Epithelial cell of prostate (primary cell): ENCODE measurements around the gene PGA5.
"Not testable (repeated sequence)": the region's sequence is repeated elsewhere in the genome, so short reads cannot be mapped to it uniquely, and the experiment has no call there.

Source experiments
- DNase-seq: peaks from one replicate; pipeline ENCODE4 v3.0.0-alpha.2; 2011; ENCODE audit warnings: low read depth, low spot score
- H3K27ac ChIP-seq: fragments of 450-650 bp; 2 replicates; pipeline ENCODE4 v1.5.1; 2017; ENCODE audit warnings: mild to moderate bottlenecking

PGA5 gene

DNA sequence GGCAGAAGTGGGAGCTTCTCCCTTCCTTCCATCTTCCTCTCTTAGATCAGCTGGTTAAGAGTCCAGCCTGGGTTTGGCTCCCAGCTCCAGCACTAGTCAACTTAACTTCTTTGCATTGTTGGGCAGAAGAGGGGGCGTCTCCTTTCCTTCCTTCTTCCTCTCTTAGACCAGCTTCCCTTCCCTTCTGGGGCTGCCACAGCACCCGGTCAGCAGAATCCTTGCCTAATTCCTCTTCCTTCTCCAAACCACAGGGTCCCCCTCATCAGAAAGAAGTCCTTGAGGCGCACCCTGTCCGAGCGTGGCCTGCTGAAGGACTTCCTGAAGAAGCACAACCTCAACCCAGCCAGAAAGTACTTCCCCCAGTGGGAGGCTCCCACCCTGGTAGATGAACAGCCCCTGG lies 18.3 kb upstream of the PGA5 start:
- H3K27ac ChIP-seq, DNase-seq: not testable (repeated sequence)

DNA sequence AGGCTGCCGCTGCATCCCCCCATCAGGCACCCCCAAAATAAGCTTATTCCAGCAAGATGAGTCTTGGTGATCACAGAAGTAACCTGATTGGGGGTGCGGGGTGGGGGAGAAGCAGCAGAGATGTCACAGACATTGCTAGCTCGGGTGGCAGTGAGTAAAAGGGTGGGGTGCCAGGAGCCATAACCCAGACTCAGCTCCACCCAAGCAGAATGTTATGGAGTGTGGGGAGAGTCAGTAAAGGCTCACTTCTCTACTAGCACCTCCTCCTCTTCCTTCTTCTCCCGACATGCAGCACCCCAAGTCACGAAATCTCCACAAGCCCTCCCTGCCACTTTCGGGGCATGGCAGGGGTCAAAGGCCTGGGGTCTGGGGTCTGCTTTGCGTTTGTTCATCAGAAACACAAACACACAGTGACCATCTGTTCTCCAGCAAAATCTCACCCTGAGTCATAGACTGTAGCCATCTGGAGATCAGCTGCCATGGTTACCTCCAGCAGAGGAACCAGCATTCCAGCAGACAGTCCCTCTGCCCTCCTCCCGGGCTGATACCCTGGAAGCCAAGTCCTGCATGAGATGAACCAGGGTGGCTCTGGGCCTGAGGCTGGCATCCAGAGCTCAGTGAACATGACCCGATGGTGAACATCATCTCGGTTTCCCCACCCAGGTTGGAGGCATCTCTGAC lies 14.4 kb upstream of the PGA5 start:
- not testable (repeated sequence) for H3K27ac ChIP-seq, DNase-seq

DNA sequence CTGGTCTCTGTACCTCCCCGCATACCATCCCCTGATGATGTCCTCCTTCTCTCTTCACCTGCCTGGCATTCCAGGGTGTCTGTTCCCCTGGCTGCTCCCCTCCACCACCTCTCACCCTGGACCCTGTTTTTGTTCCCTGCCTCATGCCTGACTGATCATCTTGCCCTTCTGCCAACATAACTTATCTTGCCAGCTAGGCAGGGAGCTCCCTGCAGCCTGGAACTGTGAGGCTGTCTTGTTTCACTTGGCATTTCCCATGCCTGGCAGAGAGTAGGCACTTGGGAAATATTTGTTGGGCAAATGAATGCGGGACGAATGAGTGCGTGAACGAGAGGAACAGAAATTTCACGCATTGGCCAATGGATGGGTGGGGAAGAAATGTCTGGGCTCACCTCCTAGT lies 11.5 kb upstream of the PGA5 start:
- DNase-seq, H3K27ac ChIP-seq: not testable (repeated sequence)

DNA sequence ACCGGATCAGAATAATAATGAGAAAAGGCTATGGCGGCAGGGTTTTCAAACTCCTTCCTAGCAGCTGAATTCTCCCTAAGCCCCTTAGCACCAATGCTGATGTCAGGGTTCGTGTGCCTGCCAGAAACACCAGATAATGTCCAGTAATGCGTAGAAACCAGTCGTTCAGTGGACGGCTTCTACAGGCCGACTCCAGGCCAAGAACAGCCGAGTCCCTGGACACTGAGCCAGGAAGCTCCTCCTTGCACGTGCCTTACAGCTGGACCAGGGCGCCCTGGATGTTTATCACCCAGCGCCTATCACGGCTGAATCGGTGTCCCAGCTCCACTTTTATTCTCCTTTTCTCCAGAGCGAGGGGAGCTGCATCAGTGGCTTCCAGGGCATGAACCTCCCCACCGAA lies 9.9 kb upstream of the PGA5 start:
- not testable (repeated sequence) for DNase-seq, H3K27ac ChIP-seq

DNA sequence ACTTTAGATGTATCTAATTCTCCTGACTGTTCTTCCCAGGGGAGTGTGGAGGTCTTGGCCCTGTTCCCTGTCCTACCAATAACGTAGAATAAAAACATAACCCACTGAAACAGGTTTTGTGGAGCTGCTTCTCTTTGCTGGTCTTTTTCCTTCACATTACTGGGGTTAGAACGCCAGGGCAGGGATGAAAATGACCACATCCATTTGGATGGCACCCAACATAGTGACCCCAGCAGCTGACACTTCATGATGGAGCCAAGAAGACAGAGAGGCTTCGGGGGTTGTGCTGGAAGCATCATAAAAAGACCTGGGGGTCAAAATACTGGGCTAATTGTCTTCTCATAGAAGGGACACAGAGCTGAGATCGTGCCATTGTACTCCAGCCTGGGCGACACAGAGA lies 9.4 kb upstream of the PGA5 start:
- DNase-seq, result not testable (repeated sequence)

DNA sequence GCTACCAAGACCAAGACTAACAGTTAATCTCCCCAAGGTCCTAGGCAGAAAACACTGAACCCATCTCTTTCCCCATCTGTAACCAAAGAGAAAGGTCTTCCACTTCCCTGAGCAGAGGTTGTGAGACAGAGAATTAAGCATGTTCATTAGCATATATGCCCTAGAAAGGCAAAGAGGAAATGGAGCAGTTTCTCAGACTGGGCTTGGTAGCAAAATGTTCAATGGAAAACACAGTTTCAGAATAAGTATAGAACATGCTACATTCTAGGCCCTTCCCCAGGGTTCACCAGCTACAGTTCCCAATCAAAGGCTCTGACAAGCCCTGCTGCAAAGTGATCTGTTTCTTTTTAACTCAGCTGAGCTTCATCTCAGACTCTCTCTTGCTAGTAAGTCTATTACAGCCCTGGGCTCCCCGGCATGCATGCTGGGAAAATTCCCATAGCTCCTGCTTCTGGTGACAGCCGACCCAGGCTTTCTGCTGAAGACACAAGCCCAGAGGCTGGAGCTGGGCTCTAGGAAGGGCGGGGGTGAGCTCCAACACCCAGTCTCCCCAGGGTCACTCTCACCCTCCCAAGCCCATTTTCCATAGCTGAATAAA lies 8.3 kb upstream of the PGA5 start:
- H3K27ac ChIP-seq, DNase-seq: not testable (repeated sequence)

More for the DNA sequence above, 9.4 kb upstream of the PGA5 start:
- not testable (repeated sequence) for H3K27ac ChIP-seq

DNA sequence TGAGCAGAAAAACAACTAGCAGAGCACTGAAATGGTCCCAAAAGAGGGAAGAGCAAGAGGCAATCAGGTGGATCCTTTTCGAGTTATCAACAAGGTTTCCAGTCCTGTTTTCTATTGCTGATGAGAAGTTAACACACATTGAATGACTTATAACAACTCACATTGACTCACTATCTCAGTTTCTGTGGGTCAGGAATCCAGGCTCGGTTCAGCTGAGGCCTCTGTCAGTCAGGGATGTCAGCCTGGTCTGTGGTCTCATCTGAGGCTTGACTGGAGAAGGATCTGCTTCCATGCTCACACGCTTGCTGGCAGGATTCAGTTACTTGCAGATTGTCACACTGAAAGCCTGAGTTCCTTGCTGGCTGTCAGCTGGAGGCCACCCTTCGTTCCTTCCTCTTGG lies 3.8 kb upstream of the PGA5 start:
- DNase-seq, H3K27ac ChIP-seq: not testable (repeated sequence)

DNA sequence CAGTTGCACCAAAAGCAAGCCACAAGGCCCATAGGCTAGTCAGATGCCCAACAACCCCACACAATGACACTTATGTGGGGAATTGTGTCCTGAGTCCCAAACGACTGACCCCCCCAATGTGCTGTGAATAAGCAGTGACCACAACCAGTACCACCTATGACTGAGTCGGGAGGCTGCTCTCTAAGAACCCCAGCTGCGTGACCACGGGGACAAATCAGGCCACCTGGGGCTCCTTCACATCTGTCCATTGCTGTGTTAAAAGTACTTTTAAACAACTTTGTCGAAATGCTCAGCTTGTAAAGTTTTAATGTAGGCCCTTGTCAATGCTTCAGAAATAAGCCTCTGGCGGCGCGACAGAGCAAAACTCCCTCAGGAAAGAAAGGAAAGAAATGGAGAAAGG lies 687 bp upstream of the PGA5 start:
- not testable (repeated sequence) for H3K27ac ChIP-seq, DNase-seq

DNA sequence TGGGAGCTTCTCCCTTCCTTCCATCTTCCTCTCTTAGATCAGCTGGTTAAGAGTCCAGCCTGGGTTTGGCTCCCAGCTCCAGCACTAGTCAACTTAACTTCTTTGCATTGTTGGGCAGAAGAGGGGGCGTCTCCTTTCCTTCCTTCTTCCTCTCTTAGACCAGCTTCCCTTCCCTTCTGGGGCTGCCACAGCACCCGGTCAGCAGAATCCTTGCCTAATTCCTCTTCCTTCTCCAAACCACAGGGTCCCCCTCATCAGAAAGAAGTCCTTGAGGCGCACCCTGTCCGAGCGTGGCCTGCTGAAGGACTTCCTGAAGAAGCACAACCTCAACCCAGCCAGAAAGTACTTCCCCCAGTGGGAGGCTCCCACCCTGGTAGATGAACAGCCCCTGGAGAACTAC lies 551 bp downstream of the PGA5 start:
- not testable (repeated sequence) for H3K27ac ChIP-seq, DNase-seq

DNA sequence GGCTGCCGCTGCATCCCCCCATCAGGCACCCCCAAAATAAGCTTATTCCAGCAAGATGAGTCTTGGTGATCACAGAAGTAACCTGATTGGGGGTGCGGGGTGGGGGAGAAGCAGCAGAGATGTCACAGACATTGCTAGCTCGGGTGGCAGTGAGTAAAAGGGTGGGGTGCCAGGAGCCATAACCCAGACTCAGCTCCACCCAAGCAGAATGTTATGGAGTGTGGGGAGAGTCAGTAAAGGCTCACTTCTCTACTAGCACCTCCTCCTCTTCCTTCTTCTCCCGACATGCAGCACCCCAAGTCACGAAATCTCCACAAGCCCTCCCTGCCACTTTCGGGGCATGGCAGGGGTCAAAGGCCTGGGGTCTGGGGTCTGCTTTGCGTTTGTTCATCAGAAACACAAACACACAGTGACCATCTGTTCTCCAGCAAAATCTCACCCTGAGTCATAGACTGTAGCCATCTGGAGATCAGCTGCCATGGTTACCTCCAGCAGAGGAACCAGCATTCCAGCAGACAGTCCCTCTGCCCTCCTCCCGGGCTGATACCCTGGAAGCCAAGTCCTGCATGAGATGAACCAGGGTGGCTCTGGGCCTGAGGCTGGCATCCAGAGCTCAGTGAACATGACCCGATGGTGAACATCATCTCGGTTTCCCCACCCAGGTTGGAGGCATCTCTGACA lies 4.4 kb downstream of the PGA5 start:
- not testable (repeated sequence) for DNase-seq, H3K27ac ChIP-seq

DNA sequence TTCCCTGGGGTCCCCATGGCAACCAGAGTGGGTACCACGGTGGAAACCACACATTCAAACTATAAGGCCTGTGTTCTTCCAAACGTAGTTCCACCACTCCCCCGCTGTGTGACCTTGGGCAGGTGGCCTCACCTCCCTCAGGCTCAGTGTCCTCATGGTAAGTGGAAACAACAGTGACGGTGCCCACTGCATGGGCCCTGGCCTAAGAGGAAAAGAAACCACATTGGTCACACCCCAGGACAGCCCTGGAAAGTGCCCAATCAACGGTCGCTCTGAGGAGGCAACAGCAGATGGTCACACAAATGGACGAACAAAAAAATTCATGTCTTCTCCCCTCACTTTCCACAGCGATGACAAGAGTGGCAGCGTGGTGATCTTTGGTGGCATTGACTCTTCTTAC lies 7.1 kb downstream of the PGA5 start:
- DNase-seq, H3K27ac ChIP-seq: not testable (repeated sequence)

DNA sequence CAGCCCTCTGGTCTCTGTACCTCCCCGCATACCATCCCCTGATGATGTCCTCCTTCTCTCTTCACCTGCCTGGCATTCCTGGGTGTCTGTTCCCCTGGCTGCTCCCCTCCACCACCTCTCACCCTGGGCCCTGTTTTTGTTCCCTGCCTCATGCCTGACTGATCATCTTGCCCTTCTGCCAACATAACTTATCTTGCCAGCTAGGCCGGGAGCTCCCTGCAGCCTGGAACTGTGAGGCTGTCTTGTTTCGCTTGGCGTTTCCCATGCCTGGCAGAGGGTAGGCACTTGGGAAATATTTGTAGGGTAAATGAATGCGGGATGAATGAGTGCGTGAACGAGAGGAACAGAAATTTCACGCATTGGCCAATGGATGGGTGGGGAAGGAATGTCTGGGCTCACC lies 8.2 kb downstream of the PGA5 start:
- not testable (repeated sequence) for DNase-seq, H3K27ac ChIP-seq

DNA sequence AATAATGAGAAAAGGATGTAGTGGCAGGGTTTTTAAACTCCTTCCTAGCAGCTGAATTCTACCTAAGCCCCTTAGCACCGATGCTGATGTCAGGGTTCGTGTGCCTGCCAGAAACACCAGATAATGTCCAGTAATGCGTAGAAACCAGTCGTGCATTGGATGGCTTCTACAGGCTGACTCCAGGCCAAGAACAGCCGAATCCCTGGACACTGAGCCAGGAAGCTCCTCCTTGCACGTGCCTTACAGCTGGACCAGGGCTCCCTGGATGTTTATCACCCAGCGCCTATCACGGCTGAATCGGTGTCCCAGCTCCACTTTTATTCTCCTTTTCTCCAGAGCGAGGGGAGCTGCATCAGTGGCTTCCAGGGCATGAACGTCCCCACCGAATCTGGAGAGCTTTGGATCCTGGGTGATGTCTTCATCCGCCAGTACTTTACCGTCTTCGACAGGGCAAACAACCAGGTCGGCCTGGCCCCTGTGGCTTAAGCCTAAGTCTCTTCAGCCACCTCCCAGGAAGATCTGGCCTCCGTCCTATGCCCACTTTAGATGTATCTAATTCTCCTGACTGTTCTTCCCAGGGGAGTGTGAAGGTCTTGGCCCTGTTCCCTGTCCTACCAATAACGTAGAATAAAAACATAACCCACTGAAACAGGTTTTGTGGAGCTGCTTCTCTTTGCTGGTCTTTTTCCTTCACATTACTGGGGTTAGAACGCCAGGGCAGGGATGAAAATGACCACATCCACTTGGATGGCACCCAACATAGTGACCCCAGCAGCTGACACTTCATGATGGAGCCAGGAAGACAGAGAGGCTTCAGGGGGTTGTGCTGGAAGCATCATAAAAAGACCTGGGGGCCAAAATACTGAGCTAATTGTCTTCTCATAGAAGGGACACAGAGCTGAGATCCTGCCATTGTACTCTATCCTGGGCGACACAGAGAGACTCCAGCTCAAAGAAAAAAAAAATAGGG lies 10.1 kb downstream of the PGA5 start:
- DNase-seq, H3K27ac ChIP-seq: not testable (repeated sequence)

DNA sequence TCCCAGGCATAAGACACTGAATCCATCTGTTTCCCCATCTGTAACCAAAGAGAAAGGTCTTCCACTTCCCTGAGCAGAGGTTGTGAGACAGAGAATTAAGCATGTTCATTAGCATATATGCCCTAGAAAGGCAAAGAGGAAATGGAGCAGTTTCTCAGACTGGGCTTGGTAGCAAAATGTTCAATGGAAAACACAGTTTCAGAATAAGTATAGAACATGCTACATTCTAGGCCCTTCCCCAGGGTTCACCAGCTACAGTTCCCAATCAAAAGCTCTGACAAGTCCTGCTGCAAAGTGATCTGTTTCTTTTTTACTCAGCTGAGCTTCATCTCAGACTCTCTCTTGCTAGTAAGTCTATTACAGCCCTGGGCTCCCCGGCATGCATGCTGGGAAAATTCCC lies 11.4 kb downstream of the PGA5 start:
- H3K27ac ChIP-seq, DNase-seq: not testable (repeated sequence)

DNA sequence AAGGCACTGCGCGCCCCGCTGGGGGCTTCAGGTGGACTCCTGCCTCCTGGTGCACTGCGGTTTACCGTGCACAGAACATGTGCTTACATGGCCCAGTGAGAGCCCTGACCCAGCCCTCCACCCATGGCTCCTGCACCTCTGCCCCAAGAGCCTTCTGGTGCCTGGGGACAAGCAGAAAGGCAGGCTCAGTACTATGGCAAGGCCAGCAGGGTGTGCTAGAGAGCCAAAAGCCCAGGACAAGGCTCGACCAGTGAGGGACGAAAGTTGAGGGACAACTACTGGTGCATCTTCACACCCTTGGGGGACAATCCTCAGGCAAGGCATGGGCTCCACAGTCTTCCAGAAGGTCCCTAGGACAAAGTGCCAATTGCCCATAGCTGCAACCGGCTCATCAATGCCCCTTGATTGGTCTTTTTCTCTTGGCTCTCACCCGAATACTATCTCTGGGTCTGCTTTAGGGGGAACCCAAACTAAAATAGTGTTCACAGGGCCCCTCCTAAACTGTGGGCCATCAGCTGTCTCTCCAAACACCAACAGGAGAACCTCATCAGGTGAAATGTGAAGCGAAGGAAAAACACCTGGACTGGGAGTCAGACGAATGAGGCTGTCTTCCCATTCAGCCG lies 13.5 kb downstream of the PGA5 start:
- no peak overlapping the region for H3K27ac ChIP-seq
- no peak for DNase-seq

DNA sequence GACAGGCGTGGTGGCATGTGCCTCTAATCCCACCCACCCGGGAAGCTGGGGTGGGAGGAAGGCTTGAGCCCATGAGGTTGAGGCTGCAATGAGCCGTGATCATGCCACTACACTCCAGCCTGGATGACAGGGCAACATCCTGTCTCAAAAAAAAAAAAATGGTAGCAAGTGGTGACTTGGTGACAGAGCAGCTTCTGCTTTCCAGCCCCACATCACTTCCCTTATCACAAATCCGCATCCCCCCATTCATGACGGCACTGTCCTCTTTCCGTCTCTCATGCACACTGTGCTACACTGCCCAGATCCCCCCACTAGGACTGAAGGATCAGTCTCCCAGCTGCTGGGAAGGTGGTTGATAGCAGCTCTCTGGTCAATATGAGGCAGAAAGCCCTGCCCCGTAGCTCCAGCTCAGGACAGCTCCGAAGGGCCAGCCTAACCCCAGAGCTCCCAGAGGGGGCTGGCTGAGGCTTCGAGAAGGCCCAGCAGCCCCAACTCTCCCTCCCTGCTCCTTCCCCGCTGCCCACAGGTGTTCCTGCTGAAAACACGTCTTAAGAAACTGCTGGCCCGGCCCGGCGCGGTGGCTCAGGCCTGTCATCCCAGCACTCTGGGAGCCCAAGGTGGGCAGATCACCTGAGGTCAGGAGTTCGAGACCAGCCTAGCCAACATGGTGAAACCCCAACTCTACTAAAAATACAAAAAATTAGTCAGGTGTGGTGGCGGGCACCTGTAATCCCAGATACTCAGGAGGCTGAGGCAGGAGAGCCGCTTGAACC lies 15.9 kb downstream of the PGA5 start:
- no peak overlapping the region for H3K27ac ChIP-seq
- no peak for DNase-seq

DNA sequence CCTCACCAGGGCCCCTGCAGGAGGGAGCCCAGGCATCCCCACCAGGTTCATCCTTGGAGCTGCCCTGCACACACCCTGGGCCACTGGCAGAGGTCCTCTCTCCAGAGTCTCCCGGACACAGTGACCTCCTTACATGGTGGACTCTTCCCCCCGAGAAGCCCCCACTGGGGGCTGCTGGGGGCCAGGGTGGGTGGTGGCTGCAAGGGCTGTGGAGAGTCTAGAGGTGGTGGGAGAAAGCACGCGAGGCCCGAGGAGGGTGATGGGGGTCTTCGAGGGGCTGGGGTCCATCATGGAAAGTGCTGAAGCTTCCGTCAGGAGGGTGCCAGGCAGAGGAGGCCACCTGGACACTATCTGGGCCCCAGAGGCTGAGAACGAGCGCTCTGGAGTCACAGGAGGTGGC lies 17.6 kb downstream of the PGA5 start:
- no peak overlapping the region for H3K27ac ChIP-seq
- no peak for DNase-seq

DNA sequence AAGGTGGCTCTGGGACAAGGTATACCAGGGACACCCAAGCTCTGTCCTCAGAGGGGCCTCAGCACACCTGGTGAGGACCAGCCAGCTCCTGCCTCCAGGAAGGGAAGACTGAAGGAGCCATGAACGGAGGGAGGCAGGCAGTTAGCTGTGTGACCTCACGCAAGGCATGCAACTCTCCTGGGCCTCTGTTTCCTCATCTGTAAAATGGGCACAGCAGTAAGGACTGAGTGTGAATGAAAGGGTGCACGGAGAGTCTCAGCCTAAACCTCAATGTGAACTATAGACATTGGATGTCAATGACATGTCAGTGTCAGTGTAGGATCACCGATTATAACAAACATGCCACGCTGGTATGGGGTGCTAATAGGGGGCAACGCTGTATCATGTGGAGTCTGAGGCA lies 18.4 kb downstream of the PGA5 start:
- H3K27ac ChIP-seq, result no peak overlapping the region
- no peak for DNase-seq

DNA sequence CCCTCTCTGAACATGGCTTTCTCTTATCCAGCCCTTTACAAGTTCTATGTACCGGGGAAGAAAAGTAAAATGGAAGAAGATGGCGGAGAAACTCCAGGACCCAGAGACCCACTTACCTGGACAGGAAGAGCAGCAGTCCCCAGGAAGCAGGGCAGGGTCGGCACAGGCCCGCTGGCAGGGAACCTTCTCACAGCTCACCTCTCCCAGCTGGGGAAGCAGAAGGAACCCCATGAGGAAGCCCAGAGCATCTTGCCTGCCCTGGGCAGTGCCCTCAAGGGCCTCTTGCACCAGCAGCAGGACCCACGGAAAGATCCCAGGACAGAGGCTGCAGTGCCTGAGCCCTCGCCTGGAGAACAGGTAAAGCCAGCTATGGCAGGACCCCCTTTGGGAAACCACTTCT lies 23.4 kb downstream of the PGA5 start:
- DNase-seq, result no peak
- H3K27ac ChIP-seq, result no peak overlapping the region
